Measurements from ENCODE around the gene OR9Q1.

DNA sequence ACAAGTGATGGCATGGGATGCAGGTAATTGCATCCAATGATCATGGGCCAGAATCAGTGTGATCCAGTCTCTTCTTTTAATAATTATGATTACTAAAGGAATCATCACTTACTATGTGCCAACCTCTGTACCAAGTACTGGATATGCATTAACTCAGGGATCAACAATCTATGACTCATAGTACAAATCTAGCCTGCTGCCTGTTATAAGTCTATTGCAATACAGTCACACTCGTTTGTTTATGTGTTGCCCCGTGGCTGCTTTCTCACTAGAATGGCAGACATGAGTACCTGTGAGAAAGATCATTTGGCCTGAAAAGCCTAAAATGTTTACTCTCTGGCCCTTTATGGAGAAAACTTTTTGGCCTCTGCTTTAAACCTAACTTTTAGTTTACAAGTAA, 52.1 kb downstream of the OR9Q1 start:
- no peak for TF ChIP-seq CTCF (IDR thresholded peaks at IDR 0.05)
- no peak for TF ChIP-seq POLR2A (IDR thresholded peaks at IDR 0.05)
- no peak for TF ChIP-seq POLR2AphosphoS5 (IDR thresholded peaks at IDR 0.05)
- no peak for TF ChIP-seq EP300 (IDR thresholded peaks at IDR 0.05)

Measured in upper lobe of left lung (tissue), 4 donors.